LHCN-M2 (cell line): ENCODE results near the gene STON2. TPM values are rescaled to one million over a fixed set of nuclear protein-coding genes. Genes with fewer than 3 reads are reported as not detected.
A peak's percentile ranks its signal among the peaks of the same experiment; 100 is the strongest.

Experiments
- DNase-seq: peaks from one replicate; pipeline ENCODE4 v3.0.0-alpha.2; 2012; ENCODE audit warnings: low read depth
- total RNA-seq: library from RNA; depleted of rRNA; stranded (reverse); fragments of >200 nt; gene quantifications from 2 replicates; pipeline ENCODE4 v1.2.3, GENCODE V29; 2014; rRNA removed

STON2 gene
- total RNA-seq, 1 experiment from 2014 or later: 44.5 TPM

GRCh38 chr14:81224222-81224621 is 175.9 kb downstream of the STON2 start:
- no peak for DNase-seq

GRCh38 chr14:81223788-81224187 is 176.3 kb downstream of the STON2 start:
- DNase-seq: peak; percentile 52

GRCh38 chr14:81222691-81223090 is 177.4 kb downstream of the STON2 start:
- no peak for DNase-seq

GRCh38 chr14:81222126-81222525 is 178.0 kb downstream of the STON2 start:
- no peak for DNase-seq

- no peak for DNase-seq
Observed at GRCh38 chr14:81221579-81222102, 178.5 kb downstream of the STON2 start.

- peak; percentile 94 for DNase-seq
Observed at GRCh38 chr14:81220830-81221578, 179.1 kb downstream of the STON2 start, which contains the start of gene GTF2A1. Gene GTF2A1 (minus strand): TSS chr14:81220959. CDS start chr14:81220518, 441 bp downstream.

- no peak for DNase-seq
Observed at GRCh38 chr14:81220580-81220829, 179.6 kb downstream of the STON2 start.

- DNase-seq: peak; percentile 22
Observed at GRCh38 chr14:81219759-81220579, 180.2 kb downstream of the STON2 start.

GRCh38 chr14:81219210-81219758 is 180.8 kb downstream of the STON2 start:
- peak; percentile 98 for DNase-seq

- peak; percentile 29 for DNase-seq
Observed at GRCh38 chr14:81211844-81212243, 188.3 kb downstream of the STON2 start.

Other genes starting within 250 kb of the STON2 start
- 21.4 and 30.2 TPM in 2 replicates for gene GTF2A1, start 179.4 kb downstream of the STON2 start, total RNA-seq
- gene SEL1L, start 133.5 kb upstream of the STON2 start, total RNA-seq: 39.8 and 43.1 TPM in 2 replicates